ENCODE measurements around the gene LIPK.

LIPK gene

DNA sequence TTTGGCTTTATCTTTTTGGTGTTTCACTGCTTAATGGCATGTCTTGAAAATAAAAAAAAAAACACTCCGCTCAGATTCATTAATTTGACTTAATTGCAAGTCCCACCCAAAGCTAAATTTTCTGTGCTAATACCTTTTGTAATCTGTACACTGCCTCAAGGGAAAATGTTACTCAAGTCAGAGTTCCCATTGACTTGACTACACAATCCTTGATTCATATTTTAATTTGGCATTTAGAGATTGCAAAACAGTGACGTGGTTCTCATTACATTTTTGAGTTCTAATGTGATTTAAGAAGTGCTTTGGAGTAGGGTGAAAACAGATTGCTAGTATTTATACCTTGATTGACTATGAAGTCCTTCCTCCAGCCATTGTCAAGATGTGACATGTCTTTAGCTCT is 75.2 kb downstream of the LIPK start:
- DNase-seq (ENCODE audit: insufficient read length, low spot score) (no peak), FAIRE-seq (no peak)

GRCh38 chr10:88782222-88782621 is 76.2 kb downstream of the LIPK start:
- FAIRE-seq (no peak), DNase-seq (ENCODE audit: insufficient read length, low spot score) (no peak)

- FAIRE-seq (no peak), DNase-seq (ENCODE audit: insufficient read length, low spot score) (no peak)
Observed at GRCh38 chr10:88783724-88784123, 77.7 kb downstream of the LIPK start.

DNA sequence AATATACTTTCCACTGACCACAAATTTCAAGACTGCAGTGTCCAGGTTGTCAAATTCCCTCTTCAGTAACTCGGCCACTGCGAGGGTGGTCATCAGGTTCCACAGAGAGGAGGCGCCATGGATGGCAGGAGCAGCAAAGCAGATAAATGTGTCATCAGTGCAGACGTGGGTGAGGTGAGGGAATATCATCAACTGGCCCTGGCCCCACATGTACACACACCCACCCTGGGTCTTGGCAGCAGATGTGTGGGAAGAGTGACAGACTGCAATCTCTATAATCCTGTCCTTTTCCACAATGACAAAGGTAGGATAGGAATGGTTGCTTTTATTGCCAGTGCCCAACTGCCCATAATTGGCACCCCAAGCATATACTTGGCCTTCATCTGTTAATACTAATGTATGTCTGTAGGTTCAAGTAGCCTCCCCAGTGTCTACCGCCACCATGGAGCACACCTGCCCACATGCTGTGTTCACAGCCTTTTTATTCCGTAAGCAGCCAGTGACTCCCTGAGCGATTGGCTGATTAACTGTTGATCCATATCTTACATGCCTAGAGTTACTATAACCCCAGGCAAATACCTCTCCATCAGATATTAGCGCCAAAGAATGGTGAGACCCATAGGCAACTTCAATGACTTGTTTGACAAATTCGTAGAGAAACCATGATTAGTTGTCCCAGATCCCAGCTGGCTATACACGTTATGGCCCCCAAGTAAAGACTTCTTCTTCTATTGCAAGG is 80.2 kb downstream of the LIPK start:
- no peak for DNase-seq (ENCODE audit: insufficient read length, low spot score)
- no peak for FAIRE-seq

- FAIRE-seq = no peak
- DNase-seq (ENCODE audit: insufficient read length, low spot score) = no peak
Observed at GRCh38 chr10:88787463-88787862, 81.4 kb downstream of the LIPK start.

- FAIRE-seq (no peak), DNase-seq (ENCODE audit: insufficient read length, low spot score) (no peak)
Observed at GRCh38 chr10:88788924-88789323, 82.9 kb downstream of the LIPK start.

DNA sequence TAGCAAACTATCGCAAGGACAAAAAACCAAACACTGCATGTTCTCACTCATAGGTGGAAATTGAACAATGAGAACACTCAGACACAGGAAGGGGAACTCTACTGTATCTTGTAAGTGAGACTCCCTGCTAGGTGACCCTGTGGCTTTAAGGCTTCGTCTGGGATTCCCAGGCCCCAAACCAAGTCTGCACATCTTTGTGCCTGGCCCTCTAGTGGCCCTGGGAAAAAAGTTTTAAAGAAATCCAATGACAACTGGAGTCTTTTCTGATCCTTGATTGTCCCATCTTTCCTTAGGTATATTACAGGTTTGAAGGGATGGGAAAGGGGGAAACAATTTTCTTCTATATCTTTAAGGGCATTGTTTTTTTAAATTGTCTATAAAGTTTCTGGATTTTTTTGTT is 85.9 kb downstream of the LIPK start:
- DNase-seq (ENCODE audit: insufficient read length, low spot score) = no peak

DNA sequence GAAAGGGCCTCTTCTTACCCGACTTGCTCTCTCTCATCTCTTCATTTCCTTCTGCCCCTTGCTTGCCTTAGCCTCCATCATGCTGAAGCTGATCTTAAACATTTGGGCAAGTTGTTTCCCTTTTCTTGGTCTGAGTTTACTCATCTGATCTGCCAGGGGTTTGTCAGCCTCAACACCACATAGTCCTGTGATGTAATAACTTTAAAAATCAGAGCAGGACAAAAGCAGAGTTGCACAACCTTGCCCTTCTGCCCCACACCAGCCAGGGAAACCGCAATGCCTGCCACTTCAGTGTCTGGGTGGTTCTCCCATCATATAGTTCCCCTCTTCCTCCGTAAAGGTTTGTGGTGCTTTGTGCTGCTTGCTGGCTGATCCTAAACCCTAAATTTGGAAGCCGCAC is 86.6 kb downstream of the LIPK start:
- no peak for FAIRE-seq
- no peak for DNase-seq (ENCODE audit: insufficient read length, low spot score)

More for the DNA sequence above, 85.9 kb downstream of the LIPK start:
- FAIRE-seq = no peak

DNA sequence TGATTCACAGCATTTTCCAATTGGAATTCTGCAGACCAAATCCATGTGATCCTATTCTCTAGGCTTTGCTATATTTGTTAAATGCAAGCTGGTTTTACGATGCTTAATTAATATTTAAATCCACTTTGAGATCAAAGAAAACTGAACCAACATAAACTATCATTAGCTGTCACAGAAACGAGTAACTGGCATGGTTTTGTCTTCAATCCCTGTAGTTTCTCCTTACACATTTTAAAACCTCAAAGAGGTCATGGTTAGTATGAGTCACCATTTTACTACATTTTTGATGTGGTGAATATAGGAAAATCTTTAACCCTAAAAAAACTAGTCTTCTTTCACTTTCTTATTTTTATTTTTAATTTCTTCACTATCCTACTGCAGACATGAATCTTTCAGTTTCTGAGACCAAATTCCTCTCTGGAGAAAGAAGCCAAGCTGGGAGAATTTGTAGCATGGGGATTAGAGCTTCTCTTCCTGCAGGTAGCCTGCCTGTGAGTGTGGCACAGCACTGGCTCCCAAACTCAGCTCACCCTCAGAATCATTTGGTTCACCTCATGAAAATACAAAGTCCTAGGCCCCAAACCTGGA is 87.8 kb downstream of the LIPK start:
- FAIRE-seq = no peak

GRCh38 chr10:88794731-88795130 is 88.7 kb downstream of the LIPK start:
- FAIRE-seq (no peak), DNase-seq (ENCODE audit: insufficient read length, low spot score) (no peak)

More for the DNA sequence above, 87.8 kb downstream of the LIPK start:
- no peak for DNase-seq (ENCODE audit: insufficient read length, low spot score)

- DNase-seq (ENCODE audit: insufficient read length, low spot score) (no peak), FAIRE-seq (peak; percentile 8)
Observed at GRCh38 chr10:88800152-88801125, 94.4 kb downstream of the LIPK start.
